GM03348 (cell line): ENCODE results near the gene CHRNB1.

ENCODE experiments used
- DNase-seq: peaks from one replicate; pipeline ENCODE4 v3.0.0; 2012; ENCODE audit warnings: low spot score

Gene CHRNB1

DNA sequence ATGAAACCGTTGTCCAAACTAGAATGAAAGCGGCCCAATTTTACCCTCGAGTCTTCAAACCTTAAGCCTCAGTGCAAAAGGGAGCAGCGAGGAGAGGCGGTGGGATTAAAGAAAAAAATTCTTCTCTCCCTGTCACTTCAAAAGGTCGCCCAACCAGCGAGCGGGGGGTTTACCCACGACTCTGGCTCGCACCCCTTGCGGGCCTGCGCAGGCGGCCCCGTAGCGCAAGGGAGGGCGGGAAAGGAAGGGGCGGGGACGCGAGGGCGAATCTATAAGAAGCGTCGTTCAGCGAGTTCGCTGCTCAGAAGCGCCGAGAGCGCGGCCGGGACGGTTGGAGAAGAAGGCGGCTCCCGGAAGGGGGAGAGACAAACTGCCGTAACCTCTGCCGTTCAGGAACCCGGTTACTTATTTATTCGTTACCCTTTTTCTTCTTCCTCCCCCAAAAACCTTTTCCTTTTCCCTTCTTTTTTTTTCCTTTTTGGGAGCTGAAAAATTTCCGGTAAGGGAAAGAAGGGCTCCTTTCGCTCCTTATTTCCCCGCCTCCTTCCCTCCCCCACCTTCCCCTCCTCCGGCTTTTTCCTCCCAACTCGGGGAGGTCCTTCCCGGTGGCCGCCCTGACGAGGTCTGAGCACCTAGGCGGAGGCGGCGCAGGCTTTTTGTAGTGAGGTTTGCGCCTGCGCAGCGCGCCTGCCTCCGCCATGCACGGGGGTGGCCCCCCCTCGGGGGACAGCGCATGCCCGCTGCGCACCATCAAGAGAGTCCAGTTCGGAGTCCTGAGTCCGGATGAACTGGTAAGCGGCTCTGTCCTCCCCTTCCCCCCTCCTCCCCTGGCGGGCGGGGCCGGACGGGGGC, 39.4 kb downstream of the CHRNB1 start, which contains the start of gene POLR2A:
Gene POLR2A, plus strand, starts transcription at position 300 of the 852 bp plus-strand sequence.
- DNase-seq = peak; percentile 100

DNA sequence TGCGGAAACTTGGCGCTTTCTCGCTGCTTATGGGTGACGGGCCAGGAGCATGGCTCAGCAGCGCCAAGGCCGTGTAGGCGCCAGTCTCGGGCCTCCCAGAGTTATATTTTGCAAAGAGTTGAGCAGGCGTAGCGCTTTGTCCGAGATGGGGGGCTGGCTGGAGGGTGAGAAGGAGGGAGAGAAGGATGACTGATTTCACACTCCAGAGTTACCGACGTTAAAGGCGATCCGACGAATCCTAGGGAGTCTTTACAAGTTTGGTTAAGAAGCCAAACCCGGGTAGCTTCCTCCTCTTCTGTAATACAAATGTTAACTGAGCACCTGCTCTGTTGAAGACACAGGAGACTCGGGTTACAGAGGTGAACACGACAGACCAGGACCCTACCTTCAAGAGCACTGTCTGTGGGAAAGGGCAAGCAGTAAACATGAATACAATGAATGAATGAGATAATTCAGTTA, 40.1 kb downstream of the CHRNB1 start:
- no peak for DNase-seq

DNA sequence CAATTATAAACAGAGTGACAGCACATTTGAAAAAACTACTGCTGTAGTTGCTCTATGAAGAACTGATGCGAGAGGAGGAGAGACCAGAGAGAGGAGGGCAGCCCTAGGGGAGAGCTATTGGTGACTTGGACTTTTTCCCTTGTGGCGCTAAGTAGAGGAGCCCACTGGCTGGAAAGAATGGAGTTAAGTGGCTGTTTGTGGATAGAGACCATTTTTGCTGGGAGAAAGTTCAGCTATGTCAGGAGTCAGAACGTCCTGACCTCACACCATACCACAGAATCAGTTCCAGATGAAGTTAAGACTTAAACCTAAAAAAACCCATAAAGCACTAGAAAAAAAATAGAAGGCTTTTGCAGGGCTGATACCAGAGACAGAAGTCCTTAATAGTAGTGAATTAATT, 41.3 kb downstream of the CHRNB1 start:
- peak; percentile 55 for DNase-seq

DNA sequence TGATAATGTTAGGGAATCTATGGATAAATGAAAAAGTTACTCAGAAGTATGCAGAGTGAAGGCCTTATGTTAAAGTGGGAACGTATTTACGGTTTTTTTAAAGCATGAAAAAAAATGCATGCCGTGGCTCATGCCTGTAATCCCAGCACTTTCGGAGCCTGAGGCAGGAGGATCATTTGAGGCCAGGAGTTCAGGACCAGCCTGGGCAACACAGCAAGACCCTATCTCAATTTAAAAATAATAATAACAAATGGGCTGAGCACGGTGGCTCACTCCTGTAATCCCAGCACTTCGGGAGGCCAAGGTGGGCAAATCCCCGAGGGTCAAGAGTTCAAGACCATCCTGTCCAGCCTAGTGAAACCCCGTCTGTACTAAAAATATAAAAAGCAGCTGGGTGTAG, 45.3 kb downstream of the CHRNB1 start:
- DNase-seq = no peak

DNA sequence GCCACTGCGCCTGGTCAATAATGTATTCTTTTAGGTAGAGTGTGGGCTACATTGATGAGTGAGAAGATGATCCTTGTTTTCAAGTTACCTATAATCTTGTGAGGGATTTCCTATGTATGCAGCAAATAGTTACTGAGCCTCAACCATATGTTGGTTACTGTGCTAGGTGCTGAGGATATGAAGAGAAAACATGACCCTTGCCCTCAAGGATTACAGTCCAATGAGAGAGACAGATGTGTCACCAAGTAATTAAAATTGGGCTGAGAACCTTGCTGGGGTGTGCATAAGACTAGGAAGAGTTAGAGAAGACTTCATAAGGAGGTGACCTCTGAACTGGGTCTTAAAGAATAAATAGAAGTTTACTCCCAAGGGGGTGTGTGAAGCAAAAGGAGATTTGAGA, 46.7 kb downstream of the CHRNB1 start:
- DNase-seq = no peak

- no peak for DNase-seq
Measured at GRCh38 chr17:7493941-7494340, 49.1 kb downstream of the CHRNB1 start.

DNA sequence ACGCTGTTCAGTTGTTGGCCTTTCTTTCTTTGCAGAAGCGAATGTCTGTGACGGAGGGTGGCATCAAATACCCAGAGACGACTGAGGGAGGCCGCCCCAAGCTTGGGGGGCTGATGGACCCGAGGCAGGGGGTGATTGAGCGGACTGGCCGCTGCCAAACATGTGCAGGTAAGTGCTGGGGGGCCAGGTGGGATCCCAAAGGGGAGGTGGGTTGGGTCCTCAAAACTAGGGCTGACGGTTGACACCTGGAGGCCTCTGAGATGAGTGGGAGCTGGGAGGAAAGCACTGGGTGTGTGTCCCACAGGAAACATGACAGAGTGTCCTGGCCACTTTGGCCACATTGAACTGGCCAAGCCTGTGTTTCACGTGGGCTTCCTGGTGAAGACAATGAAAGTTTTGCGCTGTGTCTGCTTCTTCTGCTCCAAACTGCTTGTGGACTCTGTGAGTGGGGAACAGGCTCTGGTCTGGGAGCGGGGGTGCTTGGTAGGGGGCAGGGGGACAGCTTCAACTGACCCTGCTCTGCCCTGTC, 51.1 kb downstream of the CHRNB1 start:
- no peak for DNase-seq

- no peak for DNase-seq
Measured at GRCh38 chr17:7496470-7497183, 51.8 kb downstream of the CHRNB1 start.

DNA sequence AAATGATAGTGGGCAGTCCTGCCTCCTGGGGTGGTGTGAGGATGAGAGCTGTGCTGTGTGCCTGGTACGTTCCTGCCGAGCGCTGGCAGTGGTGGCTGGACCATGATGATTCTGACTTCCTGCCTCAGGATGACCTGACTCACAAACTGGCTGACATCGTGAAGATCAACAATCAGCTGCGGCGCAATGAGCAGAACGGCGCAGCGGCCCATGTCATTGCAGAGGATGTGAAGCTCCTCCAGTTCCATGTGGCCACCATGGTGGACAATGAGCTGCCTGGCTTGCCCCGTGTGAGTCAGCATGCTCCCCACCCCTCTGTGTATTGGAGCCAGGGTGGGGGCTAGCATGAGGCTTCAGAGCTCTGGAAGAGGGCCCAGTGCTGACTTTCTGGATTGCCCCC, 52.4 kb downstream of the CHRNB1 start:
- DNase-seq = no peak

DNA sequence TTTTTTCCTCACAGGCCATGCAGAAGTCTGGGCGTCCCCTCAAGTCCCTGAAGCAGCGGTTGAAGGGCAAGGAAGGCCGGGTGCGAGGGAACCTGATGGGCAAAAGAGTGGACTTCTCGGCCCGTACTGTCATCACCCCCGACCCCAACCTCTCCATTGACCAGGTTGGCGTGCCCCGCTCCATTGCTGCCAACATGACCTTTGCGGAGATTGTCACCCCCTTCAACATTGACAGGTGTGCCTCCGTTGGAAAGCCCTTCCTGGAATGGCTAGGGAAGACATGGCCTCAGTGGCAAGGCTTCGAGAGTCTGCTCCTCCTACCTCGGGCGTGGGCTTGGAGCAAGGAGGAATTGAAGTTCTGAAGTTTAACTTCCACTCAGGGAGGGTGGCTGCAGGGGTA, 52.8 kb downstream of the CHRNB1 start:
- no peak for DNase-seq

GRCh38 chr17:7499161-7499560, 54.3 kb downstream of the CHRNB1 start:
- no peak for DNase-seq

- no peak for DNase-seq
Measured at GRCh38 chr17:7501729-7502128, 56.9 kb downstream of the CHRNB1 start.

GRCh38 chr17:7502171-7502847, 57.4 kb downstream of the CHRNB1 start:
- no peak for DNase-seq

GRCh38 chr17:7502987-7503386, 58.1 kb downstream of the CHRNB1 start:
- DNase-seq = no peak

DNA sequence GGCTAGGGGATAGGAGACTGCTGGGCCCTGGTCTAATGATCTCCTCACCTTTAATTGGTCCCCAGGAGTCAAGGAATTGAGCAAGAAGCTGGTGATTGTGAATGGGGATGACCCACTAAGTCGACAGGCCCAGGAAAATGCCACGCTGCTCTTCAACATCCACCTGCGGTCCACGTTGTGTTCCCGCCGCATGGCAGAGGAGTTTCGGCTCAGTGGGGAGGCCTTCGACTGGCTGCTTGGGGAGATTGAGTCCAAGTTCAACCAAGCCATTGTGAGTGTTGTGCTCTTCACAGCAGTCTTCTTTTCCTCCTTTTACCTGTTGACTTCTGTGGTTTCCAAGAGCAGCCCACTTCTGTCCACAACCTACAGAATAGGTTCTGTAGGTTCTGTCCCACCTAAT, 58.7 kb downstream of the CHRNB1 start:
- no peak for DNase-seq
